ENCODE results near the gene IQCH. TPM values are rescaled to one million over a fixed set of nuclear protein-coding genes. Genes with fewer than 3 reads are reported as not detected.

Gene IQCH
- total RNA-seq, 3 donors from 2014 or later (not counting 1 experiment from before 2014, with no cell fraction given): 0.78 to 1.4 (median 0.86) TPM

- H3K9me3 ChIP-seq (ENCODE audit: control insufficient read depth, insufficient read depth, low read length): no peaks in the 10 kb centered on the region
- no peak overlapping the region for H3K4me3 ChIP-seq (ENCODE audit: low read length)
- Mint-ChIP-seq H3K36me3 (no peaks in the 10 kb centered on the region), H3K27ac (peak overlapping the region; percentile 41 to 95), H3K9me3 (no peaks in the 10 kb centered on the region), H3K4me3 (no peak overlapping the region), H3K4me1 (peaks cover 33 to 41% of the 10 kb centered on the region in 2 donors), H3K27me3 (ENCODE audit: low read depth in 2 of 2) (no peaks in the 10 kb centered on the region)
- WGBS (ENCODE audit: insufficient coverage): 93% methylated on average over 3 of the region's 3 CpGs
- H3K36me3 ChIP-seq (ENCODE audit: control insufficient read depth, insufficient read depth, low read length): peaks cover 2% of the 10 kb centered on the region
- DNase-seq (no peak), ATAC-seq (no peak)
- intact Hi-C loops (cut with micrococcal nuclease): no loop called here
- H3K27ac ChIP-seq (ENCODE audit: low read length): no peak overlapping the region
- H3K4me1 ChIP-seq (ENCODE audit: control insufficient read depth, insufficient read depth, low read length): peaks cover 13% of the 10 kb centered on the region
- TF ChIP-seq CTCF (IDR thresholded peaks at IDR 0.05): no peak
- H3K27me3 ChIP-seq (ENCODE audit: control insufficient read depth, insufficient read depth, low read length): no peaks in the 10 kb centered on the region
Observed at GRCh38 chr15:67545864-67546263, 291.3 kb downstream of the IQCH start.

- no peak for DNase-seq
- H3K27me3 Mint-ChIP-seq (ENCODE audit: low read depth in 2 of 2): no peaks in the 10 kb centered on the region
- peaks cover 27 to 31% of the 10 kb centered on the region in 2 donors for H3K4me1 Mint-ChIP-seq
- no peak overlapping the region for H3K27ac ChIP-seq (ENCODE audit: low read length)
- no peak for TF ChIP-seq CTCF (IDR thresholded peaks at IDR 0.05)
- H3K4me1 ChIP-seq (ENCODE audit: control insufficient read depth, insufficient read depth, low read length): peaks cover 13% of the 10 kb centered on the region
- intact Hi-C loops (cut with micrococcal nuclease): no loop called here
- no peak overlapping the region for H3K4me3 ChIP-seq (ENCODE audit: low read length)
- no peaks in the 10 kb centered on the region for H3K27me3 ChIP-seq (ENCODE audit: control insufficient read depth, insufficient read depth, low read length)
- 100% methylated on average over 2 of the region's 2 CpGs for WGBS (ENCODE audit: insufficient coverage)
- no peak for ATAC-seq
- H3K9me3 ChIP-seq (ENCODE audit: control insufficient read depth, insufficient read depth, low read length): no peaks in the 10 kb centered on the region
- no peak overlapping the region for H3K4me3 Mint-ChIP-seq
- no peaks in the 10 kb centered on the region for H3K36me3 Mint-ChIP-seq
- H3K9me3 Mint-ChIP-seq: no peaks in the 10 kb centered on the region
- H3K36me3 ChIP-seq (ENCODE audit: control insufficient read depth, insufficient read depth, low read length): peaks cover 5% of the 10 kb centered on the region
- no peak overlapping the region for H3K27ac Mint-ChIP-seq
Observed at GRCh38 chr15:67547064-67547463, 292.5 kb downstream of the IQCH start.

- no peak for DNase-seq
- H3K4me1 Mint-ChIP-seq: peaks cover 26 to 30% of the 10 kb centered on the region in 2 donors
- no peak for ATAC-seq
- Histone ChIP-seq H3K4me1 (ENCODE audit: control insufficient read depth, insufficient read depth, low read length) (peaks cover 11% of the 10 kb centered on the region), H3K4me3 (ENCODE audit: low read length) (no peak overlapping the region), H3K27ac (ENCODE audit: low read length) (no peak overlapping the region), H3K27me3 (ENCODE audit: control insufficient read depth, insufficient read depth, low read length) (no peaks in the 10 kb centered on the region), H3K36me3 (ENCODE audit: control insufficient read depth, insufficient read depth, low read length) (peaks cover 5% of the 10 kb centered on the region), H3K9me3 (ENCODE audit: control insufficient read depth, insufficient read depth, low read length) (no peaks in the 10 kb centered on the region)
- H3K27me3 Mint-ChIP-seq (ENCODE audit: low read depth in 2 of 2): no peaks in the 10 kb centered on the region
- no peaks in the 10 kb centered on the region for H3K9me3 Mint-ChIP-seq
- intact Hi-C loops (cut with micrococcal nuclease): no loop called here
- no peak overlapping the region for H3K27ac Mint-ChIP-seq
- WGBS (ENCODE audit: insufficient coverage): 95% methylated on average over 3 of the region's 3 CpGs
- H3K36me3 Mint-ChIP-seq: no peaks in the 10 kb centered on the region
- TF ChIP-seq CTCF (IDR thresholded peaks at IDR 0.05): no peak
- no peak overlapping the region for H3K4me3 Mint-ChIP-seq
Observed at GRCh38 chr15:67547836-67548235, 293.2 kb downstream of the IQCH start.

- no peak for ATAC-seq
- H3K4me1 ChIP-seq (ENCODE audit: control insufficient read depth, insufficient read depth, low read length): peaks cover 6% of the 10 kb centered on the region
- Mint-ChIP-seq H3K4me1 (peaks cover 21 to 24% of the 10 kb centered on the region in 2 donors), H3K4me3 (no peak overlapping the region), H3K9me3 (no peaks in the 10 kb centered on the region), H3K27ac (no peak overlapping the region), H3K36me3 (no peaks in the 10 kb centered on the region), H3K27me3 (ENCODE audit: low read depth in 2 of 2) (no peaks in the 10 kb centered on the region)
- 92% methylated on average over 2 of the region's 2 CpGs for WGBS (ENCODE audit: insufficient coverage)
- H3K36me3 ChIP-seq (ENCODE audit: control insufficient read depth, insufficient read depth, low read length): peaks cover 5% of the 10 kb centered on the region
- no peak for TF ChIP-seq CTCF (IDR thresholded peaks at IDR 0.05)
- no peaks in the 10 kb centered on the region for H3K9me3 ChIP-seq (ENCODE audit: control insufficient read depth, insufficient read depth, low read length)
- intact Hi-C loops (cut with micrococcal nuclease): no loop called here
- DNase-seq: no peak
- no peak overlapping the region for H3K4me3 ChIP-seq (ENCODE audit: low read length)
- H3K27me3 ChIP-seq (ENCODE audit: control insufficient read depth, insufficient read depth, low read length): no peaks in the 10 kb centered on the region
- no peak overlapping the region for H3K27ac ChIP-seq (ENCODE audit: low read length)
Observed at GRCh38 chr15:67548236-67548852, 293.8 kb downstream of the IQCH start.
